ENCODE results near the gene CAMKK1.

The CAMKK1 gene

DNA sequence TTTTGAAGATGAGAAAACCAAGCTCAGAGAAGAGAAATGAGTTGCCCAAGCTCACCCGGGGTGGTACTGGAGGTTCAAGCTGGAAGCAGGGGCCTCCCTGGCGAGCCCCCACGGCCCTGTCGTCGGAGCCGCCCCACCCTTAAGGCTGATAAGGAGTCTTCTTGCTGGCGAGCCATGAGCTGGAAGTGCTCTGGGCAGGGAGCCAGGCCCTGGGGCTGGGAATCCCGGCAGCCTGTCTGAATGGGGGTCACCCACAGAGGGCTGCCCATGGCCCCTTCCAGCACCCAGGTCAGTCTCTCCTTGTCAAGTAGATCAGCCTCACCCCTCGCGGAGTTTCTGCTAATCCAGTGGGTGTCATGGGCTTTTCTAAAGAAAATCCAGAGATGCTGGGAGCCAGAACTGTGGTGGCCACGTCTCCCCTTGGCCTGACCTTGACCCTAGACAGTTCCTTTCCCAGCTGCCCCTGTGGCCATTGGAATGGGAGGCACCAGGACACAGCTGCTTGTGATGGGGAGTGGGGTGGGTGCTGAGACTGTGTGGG, 24.6 kb upstream of the CAMKK1 start:
- no peak for DNase-seq

DNA sequence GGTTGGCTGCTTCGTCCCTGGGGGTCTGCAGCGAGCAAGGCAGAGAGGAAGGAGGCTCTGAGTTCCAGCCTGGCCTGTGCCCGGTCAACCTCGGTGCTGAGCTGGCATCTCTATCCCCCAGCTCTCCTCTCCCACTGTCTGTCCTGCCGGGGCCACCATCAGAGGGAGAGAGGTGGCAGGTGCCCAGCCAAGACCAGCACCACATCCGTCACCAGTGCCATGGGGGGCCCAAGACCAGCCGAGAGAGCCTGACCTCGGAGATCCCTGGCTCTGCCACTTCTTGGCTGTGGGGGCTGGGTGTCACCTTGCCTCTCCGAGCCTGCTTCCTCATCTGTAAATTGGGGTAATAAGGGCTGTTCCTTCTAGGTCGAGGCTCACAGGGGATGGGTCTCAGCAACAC, 24.0 kb upstream of the CAMKK1 start:
- DNase-seq = no peak

DNA sequence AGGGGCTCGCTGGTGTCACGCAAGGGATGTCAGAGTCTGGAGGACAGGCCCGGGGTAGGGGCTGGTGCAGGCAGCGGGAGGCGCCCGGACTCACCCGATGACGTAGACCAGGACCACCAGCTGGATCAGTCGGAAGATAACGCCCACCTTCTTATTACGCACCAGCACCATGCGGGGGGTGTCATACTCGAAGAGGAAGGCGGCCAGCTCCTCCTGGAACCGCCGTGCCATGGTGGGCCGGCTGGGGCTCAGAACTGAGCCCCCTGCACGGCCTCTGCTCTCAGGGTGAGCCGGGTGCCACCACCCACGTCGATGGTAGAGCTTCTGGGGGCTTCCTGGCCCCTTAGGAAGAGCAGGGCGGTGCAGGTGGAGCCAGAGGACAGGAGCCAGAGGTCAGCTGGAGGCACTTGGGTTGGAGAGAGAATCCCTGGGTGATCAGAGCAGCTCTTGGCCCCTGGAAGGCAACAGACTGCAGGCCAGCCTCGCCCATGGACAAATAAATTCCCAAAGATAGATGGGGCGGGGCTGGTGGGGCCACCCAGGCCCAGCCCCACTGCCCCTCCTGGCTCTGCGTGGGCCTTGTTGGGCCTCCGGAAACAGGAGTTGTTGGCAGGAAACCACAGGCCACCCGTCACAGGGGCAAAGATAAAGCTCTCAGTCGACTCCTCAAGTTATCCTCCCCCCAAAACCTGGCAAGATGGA, 23.3 kb upstream of the CAMKK1 start, which contains the start of gene P2RX1:
Gene P2RX1 (minus strand): TSS at position 471 of the 702 bp plus-strand sequence. CDS start 240 bp downstream, at position 231.
- no peak for DNase-seq

DNA sequence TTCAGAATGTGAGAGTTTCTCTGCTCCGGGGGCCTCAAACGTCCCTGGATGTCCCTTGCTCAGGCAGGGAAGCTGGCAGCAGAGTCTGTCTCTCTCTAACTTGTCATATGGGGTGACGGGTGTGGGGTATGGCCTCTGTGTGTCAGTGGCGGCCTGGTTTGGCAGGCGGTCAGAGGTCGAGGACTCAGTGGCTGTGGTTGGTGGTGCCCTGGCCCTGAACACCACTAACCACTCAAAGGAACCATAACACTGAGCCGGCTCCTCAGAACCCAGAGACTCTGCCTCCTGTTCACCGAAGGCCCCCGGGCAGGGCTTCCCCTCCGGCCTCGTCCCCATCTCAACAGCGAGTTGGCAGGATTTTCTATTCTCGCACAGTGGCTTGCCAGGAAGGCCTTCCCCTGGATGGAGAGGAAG, 22.7 kb upstream of the CAMKK1 start:
- no peak for DNase-seq

DNA sequence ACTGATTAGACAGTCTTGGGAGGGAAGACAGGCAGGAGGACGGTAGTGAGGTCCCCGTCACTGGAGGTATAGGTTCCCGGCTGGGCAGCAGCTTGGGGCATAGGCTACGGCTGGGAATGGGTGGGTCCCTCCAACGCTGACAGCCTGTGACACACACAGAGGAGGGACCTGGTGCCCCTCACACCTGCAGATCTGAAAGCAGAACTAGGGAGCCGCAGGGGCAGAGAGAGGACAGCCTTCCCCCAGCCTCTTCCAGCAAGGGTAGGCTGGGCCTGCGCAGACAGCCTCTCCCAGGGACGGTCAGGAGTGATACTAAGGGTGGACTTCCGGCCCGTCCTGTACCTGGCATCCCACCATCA, 21.4 kb upstream of the CAMKK1 start:
- no peak for DNase-seq

DNA sequence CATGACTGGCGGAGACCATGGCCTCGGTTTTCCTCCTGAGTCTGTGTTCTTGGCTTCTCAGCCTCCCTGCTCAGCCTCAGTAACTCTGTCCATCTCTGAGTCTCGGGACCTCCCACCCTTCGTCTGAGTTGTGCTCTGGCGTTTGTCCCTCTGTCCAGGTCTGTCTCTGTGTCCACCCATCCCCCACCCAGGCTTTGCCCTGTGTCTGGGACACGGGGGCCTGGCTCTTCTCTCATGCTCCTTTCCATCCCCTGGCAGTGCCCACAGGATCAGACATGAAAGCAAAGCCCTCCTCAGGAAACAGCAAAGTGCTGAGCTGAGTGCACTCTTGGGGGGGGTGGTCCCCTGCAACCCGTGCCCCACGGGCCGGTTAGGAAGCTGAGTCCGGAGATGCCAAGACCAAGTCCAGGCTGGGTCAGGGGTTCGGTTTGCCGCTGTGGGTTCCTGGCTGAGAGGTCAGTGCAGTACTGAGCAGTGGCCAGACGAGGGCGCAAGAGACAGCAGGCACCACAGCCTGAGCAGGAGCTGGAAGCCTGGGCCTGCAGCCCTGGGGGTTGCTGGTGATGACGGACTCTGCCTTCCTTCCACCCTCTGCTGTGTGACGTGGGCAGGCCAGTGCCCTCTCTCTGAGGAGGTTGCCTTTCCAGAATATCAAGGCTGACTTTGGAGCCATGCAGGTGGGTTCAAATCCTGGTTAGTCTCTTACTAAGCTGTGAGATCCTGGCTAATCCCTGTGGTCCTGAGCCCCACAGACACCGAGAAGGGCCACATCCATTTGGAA, 20.9 kb upstream of the CAMKK1 start:
- no peak for DNase-seq

DNA sequence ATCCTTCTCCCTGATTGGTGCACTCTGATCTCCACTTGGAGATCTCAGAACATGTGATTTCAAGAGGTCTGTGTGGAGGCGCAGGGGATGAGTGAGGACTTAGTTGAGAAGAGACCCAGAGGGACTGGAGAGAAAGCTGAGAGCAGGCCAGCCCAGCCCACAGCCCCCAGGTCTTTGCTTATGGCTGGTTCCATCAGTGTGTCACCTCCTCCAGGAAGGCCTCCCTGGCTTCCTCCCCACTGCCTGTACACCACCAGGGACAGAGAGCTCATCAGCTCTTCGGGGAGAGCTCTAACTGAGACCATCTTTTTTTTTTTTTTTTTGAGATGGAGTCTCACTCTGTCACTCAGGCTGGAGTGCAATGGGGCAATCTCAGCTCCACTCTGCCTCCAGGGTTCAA, 20.0 kb upstream of the CAMKK1 start:
- DNase-seq = no peak

DNA sequence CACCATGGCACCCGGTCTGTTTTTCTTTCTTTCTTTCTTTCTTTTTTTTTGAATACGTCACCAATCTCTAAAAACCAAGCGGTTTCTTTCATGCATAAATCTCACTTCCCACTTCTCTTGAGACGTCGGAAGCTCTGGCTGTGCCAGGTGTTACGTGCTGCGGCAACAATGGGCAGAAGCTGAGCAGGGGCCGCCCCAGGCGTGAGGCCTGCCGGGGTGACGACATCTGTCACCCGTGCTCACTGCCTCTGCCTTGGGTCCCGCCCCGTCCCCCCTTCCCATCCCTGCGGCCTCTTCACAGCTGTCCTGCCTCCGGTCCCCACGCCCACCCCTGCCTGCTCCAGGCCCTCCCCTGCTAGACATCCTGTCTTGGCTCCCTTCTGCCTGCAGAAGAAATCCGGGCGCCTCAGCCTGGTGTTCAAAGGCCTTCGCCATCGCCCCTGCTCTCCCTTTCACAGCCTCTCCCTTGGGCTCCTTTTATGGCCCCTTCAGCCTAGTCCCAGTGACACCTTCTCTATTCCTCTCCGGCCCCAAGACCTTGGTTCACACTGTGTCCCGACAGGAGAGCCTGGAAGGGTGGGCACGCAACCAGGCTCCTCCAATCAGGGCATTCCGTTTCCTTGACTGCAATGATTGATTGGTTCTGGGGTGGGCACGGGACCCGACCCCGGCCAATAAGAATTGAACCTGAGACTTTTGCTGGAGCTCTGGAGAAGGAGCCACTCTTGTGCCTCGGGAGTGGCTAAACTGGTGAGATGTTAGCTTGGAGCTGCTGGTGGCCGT, 18.6 kb upstream of the CAMKK1 start:
- no peak for DNase-seq

DNA sequence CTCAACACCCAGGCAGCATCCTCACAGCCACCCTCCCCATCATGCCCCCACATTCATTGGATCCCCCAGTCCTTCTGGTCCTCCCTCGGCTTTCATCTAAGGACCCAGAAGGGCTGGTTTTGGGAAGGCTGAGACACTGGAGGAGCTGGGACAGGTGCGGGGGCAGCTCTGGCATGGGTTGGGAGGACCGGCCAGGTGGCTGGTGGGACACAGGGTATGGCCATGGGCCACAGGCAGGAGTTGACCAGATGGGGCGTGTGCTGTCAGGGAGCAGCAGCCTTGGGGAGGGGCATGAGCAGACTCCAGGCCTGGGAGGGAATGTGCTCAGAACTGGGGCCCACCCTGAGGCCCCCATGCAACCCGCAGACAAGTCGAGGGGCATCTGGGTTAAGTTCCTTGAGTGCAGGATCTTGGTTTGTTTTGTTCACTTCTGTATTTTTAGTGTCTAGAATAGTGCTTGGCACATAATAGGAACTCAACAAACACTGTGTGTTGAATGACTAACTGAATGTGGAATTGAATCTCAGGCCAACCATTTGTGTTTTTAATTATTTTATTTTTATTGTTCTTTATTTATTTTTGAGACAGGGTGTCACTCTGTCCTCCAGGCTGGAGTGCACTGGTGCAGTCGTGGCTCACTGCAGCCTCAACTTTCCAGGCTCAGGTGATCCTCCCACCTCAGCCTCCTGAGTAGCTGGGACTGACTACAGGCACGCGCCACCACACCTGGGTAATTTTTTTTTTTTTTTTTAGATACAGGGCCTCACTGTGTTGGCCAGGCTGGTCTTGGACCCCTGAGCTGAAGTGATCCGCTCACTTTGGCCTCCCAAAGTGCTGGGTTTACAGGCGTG, 17.8 kb upstream of the CAMKK1 start:
- DNase-seq = no peak

DNA sequence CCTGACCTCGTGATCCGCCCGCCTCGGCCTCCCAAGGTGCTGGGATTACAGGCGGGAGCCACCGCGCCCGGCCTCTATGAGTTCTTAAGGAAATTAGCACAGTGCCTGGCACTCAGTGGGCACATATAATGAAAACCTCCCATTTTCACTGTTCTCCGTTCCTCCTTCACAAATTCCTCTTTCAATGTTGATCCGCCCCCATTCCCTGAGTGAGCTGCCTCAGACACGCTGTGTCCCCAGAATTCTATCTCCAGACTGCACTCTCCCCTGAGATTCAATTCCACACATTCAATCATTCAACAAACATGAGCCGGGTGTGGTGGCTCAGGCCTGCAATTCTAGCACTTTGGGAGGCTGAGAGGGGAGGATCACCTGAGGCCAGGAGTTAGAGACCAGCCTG, 16.4 kb upstream of the CAMKK1 start:
- no peak for DNase-seq

DNA sequence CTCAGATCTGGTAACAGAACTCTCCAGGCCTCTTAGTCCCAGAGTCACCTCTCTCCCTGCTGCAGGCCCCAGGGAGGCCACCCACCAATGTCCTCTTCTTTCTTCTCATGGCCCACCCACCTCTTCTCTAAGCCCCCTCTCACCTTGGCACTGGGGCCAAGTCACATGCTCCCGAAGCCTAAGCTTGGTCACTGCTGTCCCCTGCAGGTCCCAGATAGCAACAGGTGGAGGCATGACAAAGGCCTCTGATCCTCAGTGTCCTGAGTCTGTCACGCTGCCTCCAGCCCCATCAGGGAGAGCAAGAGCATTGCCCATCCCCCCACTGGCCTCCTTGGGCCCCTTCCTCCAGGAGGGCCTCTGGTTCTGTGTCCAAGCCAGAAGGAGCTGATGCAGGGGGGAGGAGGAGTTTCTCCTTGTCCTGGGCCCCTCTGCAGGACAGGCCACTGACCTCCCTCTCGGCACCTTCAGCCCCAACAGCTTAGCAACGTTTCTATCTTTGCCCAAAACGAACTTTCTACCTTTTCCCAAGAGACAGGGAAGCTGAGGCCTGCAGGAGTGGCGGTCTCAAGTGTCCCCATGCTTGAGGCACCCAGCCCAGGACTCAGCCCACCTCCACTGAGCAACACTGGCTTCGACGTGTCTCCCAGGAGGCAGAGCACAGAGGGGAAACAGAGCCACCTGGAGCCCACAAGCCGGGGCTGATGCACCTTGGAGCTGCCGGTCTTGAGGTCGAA, 14.8 kb upstream of the CAMKK1 start:
- no peak for DNase-seq

DNA sequence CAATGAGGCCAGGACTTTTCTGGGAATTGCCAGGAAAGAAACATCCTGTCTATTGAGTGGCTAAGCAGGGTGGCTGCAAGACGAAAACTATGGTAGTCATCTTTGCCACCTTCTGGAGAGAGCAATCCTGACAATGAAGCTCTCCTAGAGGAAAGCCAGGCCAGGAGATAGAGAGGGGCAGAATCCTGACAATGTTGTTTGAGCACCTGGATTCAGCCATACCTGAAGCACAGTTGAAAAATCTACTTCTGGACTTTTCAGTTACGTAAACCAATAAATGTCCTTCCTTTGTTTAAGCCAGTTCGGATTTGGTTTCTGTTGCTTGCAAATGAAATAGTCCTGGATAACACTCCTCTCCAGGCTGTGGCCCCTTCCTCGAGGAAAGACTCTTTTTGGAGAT, 14.0 kb upstream of the CAMKK1 start:
- DNase-seq = no peak

DNA sequence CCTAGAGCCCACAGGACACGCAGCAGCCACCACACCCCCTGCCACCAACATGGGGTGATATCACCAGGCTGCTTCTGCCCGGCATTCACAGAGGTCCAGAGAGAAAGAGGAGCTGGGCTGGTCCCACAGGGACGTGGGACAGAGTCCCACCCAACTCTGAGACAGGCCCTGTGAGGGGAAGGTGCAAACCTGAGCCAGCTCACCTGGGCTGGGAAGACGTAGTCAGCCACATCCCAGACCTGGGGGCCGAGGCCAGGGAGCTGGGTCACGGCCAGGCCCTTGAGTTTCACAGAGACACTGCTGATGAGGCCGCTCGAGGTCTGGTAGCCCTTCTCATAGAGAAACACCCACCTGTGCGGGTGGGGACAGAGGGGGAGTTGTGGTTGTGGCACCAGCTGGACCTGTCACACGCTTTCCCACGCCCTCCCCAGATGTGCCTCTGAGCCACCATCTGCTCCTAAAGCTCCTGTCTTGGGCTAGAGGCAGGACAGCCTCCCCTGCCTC, 12.2 kb upstream of the CAMKK1 start:
- no peak for DNase-seq

DNA sequence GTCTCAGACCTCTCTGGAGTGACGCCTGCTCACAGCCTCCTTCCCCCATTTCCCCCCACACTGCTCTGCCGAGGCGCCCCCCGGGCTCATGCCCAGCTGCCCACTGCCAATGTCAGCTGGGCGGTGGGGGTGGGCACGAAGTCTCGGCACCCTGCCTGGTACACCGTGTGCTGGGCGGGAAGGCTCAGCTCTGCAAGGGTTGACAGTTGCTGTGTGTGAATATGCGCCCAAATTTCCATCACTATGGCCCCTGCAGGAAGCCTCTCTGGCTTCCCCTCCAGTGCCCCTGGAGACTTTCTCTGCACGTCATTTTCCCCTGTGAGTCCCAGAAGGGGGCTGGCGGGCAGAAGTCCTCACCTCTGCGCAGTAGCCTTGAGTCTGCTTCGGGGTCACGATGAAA, 11.6 kb upstream of the CAMKK1 start:
- no peak for DNase-seq

DNA sequence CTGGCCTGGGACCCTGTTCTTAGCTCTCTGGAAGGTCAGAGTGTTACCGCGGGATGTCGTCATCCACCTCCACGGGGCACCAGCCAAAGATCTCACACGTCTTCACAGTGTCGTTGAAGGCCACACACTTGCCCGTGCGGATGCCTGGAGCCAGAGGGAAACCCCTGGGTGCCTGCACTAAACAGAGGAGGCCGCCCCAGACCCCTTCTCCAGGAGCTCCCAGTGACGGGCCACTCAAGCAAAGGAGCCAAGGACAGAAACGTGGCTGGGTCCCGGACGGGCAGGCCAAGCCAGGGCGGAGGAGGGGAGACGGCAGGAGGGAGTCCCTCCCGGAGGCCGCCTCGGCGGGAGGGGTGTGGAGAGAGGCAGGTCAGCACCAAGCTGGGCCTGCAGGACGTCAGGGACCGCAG, 11.0 kb upstream of the CAMKK1 start:
- no peak for DNase-seq

DNA sequence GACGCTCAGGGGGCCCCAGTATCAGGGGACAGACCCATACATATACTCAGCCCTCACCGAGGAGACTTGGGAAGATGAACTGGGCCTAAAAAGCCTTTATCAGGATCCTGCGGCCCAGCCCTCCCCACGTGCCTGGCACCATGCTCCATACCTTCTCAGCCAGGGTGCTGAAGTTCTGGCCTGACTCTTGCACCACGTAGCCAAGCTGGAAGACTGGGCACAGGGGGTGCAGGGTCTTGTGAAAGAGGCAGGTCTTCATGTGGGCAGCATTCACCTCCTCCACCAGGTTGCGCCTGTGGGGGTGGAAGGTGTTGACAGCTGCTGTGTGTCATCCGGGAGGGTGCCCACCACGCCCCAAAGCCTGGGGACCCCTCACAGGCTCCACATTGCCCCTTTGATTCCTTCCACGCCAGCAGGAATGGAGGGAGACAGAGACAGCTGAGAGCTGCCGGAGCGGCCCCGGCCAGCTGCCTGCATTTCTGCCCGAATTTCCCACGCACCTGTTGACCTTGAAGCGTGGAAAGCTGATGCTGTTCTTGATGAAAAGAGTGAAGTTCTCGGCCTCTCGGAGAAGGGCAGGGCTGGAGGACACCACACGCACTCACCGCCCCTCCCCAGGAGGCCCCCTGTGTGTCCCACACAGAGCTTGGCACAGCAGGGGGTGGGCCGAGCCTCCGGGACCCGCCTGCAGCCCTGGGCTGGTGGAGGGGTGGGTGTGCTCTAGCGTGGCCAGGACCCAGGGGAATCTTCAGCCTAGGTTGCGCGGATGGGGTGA, 10.4 kb upstream of the CAMKK1 start:
- no peak for DNase-seq

DNA sequence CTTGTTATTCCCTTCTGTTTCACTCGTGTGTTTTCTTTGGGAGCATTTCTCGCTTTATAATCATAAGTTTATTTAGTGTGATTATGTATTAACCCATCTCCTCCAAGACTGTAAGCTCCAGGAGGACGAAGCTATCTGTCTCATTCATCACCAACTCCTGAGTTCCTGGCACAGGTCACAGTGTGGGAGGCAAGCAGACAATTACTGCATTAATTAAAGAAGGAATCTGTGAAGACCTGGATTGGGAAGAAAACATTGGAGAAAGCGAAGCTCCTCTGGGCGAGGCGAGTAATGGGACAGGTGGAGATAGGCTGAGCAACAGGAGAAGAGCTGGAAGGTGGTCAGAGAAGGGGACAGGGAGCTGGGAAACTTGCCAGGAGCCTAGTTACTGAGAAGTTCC, 7.8 kb upstream of the CAMKK1 start:
- no peak for DNase-seq

DNA sequence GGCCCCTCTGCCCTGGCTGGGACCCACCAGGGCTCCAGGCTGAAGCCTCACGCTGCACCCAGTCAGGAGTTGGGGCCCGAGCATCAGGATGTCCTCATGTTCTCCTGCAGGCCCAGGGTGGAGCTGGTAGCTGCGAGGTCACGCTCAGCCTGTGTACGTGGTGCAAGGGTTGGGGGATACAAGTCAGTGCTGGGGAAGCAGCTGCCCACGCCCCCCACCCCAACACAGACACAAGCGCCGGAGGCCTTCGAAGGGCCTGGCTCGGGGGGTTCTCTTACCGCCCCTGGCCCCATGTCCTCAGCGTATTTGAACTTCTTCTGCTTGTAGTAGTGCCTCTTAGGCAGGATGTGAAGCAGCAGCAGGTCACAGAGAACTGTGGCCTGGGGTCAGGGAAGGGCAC, 4.9 kb upstream of the CAMKK1 start:
- DNase-seq = no peak

DNA sequence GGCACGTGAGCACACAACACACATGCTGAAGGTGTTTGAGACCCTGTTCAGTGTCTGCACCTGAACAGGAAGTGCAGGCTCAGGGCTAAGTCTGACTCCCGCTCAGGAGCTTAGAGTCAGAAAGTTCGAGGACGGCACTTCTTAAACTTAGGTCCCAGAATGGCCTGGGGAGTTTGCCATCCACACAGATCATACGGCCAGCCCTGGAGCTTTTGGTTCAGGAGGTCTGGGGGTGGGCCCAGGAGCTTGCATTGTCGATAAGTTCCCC, 4.0 kb upstream of the CAMKK1 start:
- DNase-seq = no peak

DNA sequence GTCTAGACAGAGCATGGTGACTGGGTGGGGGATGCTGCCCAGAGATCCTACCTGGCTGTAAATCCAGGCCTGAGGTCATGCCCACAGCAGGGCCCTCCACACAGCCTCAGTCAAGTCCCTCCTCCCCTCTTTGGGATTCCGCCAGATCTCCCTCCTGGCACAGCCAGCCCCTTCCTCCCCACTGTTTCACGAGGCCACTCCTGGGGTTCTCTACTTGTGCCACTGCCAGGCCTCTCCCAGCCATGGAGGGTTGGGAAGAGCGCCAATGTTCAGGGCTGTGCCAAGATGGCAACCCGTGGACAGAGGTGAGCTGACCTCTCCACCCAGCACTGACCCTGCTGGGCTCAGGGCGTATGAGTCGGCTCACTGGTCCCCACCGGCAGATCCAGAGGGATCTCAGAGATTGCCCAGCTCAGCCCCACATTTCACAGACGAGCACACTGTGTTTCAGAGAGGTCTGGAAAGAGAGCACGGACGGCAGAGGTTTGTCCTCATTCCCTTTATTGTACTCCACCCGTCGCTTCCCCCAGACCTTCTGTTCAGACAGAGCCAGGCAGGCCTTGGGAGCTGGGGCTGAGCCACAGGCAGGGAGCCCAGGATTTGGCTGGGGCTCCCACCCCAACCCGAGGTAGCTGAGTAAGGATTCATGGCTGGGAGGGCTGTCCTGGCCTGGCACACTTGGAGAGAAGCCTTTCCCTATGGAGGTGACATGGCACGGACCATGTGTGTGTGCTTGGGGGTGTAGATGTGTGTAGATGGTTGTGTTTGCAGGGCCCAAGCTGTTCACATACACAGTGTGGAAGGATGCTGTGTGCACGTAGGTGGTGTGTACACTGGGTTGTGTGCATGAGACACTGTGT, 3.5 kb upstream of the CAMKK1 start:
- no peak for DNase-seq

All from NCI-H2029 (cell line).